GM19397 (cell line): Measurements from ENCODE around the gene MLYCD.

ENCODE experiments used
- ATAC-seq: cut with Tn5 transposase; IDR thresholded peaks from one replicate; pipeline ENCODE4 v1.9.1; 2021; ENCODE audit warnings: mild to moderate bottlenecking, moderate library complexity; ENCODE audit not compliant: unreplicated experiment

Gene MLYCD

DNA sequence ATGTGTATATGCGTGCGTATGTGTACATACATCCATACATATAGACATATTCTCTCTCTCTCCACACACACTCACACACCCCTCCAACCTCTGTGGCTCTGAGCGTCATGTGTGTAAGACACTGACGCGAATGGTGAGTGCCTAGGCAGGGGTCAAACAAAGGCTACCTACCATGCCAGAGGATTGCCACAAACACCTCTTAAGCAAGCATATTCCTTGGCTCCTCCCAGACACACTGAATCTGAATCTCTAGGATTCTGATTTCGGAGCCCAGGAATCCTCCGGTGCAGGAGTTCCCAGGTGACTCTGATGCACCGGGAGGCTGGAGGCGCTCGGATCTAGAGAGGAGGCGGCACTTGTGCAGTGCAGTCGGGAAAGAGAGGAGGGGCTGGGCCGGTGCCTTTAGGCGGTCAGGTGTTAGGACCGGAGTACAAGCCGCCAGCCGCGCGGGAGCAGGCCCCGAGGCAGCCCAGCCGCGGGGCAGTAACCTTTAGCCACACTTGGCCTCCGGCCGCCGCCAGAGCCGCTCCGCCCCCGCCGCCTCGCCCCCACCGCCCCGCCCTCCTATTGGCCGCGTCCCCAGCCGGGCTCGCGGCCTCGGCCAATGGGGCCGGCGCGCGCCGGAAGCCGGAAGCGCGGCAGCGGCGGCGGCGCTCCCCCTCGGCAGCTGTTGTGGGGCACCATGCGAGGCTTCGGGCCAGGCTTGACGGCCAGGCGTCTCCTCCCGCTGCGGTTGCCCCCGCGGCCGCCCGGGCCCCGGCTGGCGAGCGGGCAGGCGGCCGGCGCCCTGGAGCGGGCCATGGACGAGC, at the start of gene MLYCD:
Gene MLYCD (plus strand): TSS at position 653 of the 809 bp plus-strand sequence. CDS start 30 bp downstream, at position 683.
- ATAC-seq, result peak; percentile 95

DNA sequence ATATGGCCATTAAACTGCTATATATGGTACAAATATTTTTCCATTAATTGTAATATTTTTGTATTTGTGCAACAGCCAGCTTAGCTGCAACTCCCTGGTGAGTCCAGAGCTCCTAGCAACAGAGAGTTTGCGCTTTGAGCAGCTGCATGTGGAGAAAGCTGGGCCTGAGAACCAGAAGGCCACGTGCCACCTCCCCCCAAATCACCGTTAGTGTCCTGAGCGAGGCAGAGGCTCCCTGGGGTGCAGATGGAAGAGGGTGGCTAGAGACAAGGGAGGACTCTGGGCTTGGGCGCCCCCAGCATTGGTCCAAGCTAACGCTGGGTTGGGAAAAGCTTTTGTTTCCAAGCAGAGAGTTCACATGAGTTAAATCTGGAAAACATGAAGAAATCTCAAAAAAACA, 49.5 kb upstream of the MLYCD start:
- ATAC-seq, result no peak

DNA sequence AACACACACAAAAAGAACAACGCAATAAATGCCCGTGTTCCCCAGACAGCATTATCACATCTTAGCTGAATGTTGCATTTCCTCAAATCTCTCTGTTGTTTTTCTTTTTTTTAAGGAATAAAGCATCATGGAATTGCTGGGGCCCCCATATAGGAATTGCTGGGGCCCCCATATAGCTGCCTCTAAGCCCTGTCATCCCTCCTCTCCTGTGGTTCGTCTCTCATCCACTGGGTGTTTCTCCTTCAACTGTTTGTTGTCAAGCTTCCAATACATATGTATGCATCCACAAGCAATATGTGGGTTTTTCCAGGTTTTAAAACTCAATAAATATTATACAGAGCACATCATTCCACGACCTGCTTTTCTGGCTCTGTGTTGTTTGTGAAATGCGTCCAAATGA, 48.0 kb upstream of the MLYCD start:
- no peak for ATAC-seq

DNA sequence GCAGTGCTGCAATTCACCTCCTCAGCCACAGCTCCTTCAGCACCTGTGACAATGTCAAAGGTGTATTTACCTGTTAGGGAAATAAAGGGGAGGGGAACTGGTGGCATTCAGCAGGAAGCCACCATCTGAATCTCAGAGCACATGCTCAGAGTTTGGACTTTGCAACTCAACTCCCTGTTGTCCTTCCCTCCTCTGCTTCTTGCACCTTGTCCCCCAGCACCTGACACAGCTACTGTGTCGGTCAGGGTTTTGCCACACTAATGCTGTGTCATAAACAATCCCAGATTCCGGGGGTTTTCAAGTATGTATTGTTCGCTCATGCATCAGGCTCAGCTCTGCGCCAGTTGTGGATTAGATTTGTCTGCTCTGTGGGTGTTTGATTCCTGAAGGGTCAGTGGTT, 47.4 kb upstream of the MLYCD start:
- ATAC-seq, result no peak

DNA sequence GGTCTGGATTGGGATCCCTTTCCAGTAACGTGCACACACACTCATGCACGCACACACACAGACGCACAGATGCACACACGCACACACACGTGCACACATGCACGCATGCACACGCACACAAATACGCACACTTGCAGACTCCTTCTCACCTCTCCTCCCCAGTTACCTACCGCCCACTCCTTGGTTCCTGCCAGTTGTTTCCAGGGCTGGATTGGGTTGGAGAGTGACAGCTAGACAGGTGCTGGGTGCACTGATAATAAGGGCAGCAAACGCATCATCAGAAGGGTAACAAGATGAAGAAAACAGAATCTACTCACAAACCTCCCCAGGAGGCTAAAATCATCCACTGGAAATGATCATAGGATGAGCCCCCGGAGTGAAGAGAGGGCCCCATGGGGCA, 46.1 kb upstream of the MLYCD start:
- no peak for ATAC-seq

DNA sequence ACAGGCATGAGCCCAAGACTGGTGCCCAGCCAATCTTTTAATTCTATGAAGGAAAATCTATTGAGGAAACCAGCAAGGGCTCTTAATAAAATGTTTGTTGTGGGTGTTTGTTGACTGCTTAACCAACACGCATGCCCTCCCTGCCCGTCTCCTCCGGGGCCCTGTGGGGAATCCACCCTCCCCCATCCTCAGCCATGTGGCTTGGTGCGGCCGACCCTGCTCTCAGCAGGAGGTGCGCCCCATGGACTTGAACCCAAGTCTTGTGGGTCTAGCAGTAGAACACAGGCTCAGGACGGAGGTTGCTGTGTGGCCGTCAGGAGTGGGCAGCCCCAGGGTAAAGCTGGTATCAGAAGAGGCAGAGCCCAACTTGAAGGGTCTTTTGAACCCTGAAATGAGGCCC, 45.1 kb upstream of the MLYCD start:
- no peak for ATAC-seq

DNA sequence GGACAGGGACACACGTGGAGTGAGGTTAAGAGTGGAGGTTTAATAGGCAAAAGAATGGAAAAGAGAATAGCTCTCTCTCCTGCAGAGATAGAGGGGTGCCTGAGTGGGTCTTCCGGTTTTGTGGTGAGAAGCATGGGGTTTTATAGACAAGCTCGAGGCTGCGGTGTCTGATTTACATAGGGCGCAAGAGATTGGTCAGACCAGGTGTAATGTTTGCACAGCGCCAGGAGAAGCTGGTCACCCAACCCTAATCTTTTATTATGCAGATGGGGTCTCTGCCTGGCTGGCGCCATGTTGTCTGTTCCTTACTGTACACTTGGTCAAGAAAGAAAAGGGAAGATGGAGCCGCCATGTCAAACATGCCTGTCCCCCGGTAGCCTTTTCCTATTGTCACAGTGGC, 44.5 kb upstream of the MLYCD start:
- ATAC-seq, result no peak

DNA sequence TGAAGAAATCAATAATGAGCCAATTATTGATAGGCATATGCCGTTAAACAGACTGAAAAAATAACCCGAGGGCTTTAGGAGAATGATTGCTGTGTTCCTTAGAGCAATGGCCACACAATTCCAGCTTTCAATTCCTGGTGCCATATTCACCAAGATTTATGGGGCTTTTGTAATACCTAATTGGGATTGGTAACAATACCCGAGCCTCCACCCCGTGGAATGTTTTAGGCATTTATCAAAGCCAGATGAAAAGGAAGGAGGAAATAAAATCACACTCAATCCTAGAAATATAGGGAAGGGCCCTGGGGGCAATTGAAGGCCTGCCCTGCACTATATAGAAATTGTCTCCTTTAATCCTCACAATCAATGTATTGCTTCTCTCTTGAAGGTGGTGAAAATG, 42.1 kb upstream of the MLYCD start:
- no peak for ATAC-seq

DNA sequence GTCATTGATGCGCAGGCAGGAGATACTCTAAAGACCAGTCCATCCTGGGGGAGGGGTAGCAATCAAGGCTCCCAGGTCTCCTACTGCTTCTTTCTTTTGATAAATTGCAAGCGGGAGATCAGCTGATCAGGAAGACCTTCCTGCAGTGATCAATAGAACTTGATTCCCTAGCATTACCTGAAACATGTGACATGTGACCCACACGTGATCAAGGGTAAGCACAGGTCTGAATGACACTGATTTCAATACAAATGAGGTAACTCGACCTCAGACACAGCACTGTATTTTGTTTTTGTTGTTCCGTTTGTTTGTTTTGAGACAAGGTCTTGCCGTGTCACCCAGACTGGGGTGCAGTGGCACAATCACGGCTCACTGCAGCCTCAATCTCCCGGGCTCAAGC, 39.6 kb upstream of the MLYCD start:
- no peak for ATAC-seq

DNA sequence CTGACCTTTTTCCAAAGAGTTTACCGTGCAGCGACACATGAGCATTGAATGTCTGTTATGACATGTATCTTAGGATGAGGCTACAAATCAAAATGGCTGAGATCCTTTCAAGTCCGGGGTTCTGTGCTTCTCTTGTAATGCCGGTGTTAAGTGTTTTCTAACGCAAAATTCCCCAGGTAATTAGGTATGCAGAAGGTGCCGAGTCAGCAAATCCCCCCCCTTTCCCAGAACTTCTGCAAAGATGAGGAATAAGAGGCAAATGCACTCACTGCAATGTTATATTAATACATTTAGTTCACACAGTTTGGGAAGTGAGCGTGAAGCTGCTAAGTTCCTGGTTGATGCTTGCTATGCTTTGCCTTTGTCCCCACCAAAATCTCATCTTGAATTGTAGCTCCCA, 36.3 kb upstream of the MLYCD start:
- no peak for ATAC-seq

DNA sequence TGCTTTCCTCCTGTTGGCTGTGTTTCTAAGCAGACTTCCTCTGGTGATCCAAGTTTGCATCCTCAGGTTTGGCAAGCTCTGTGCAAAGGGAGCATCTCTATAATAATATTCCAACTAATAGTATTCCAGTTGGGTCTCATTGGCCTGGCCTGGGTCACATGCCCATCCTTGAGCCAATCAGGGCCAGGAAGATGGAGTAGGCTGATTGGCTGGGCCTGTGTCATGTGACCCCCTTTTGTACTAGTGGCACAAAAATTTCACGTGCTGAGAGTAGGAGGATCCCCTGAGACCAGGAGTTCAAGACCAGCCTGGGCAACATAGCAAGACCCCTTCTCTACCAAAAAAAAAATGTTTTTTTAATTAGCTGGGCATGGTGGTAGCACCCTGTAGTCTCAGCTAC, 35.2 kb upstream of the MLYCD start:
- ATAC-seq, result no peak

DNA sequence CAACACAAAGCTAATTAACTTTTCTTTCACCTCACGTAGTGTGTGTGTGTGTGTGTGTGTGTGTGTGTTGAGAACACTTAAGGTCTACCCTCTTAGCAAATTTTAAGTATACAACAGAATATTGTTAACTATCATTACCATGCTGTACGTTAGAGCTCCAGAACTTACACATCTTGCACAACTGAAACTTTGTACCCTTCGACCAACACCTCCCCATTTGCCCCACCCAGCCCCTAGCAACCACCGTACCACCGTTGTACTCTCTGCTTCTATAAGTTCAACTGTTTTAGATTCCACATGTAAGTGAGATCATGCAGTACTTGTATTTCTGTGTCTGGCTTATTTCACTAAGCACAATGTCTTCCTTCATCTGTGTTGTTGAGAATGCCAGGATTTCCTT, 28.1 kb upstream of the MLYCD start:
- ATAC-seq, result no peak

DNA sequence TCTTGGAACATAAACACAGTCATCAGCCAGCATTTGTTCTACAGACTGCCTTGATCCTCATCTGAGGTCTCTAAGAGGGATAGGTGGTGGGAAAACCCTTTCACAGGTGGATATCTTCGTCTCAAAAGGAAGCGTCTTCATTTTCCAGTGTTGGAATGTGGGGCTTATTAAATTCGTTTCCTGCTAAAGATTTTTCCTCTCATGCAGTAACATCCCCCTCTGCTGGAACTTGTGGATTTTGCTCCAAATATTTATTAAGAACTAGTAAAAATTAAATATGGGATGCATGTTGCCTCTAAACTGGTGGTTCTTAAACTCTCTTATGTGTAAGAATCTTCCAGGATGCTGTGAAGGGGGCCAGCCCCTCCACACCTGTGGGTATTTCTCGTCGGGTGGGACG, 20.1 kb upstream of the MLYCD start:
- ATAC-seq, result no peak

DNA sequence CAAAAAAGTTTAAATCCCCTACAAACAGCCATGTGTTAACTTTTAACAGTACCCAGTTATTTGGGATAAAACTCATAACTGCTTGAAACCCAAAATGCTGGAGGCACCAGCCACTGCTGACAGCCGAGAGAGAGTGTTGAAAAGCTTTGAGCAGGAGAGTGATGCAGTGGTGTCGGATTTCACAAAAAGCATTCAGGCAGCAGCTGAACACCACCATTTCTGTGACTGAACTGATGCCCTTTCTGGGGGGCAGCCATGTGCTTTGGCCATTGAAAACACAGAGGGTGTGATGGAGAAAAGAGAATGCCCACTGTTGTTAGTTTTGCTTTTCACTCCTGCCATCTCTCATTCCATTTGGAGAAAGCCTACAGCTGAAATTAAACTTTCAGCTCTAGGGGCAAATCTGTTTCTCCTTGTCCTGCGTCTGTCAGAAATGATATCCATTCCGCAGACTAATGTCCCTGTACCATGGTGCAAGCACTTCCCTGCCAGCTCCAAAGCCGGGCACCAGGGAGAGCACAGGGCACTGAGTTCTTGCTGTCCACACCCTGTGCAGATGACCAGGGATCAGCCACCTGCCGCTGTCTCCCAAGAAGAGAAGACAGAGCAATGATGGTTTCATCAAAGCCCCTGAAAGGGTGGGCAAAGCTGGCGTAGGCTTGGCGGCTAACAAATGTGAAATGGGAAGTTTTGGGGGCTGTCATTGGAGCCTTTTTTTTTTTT, 16.6 kb upstream of the MLYCD start:
- no peak for ATAC-seq

DNA sequence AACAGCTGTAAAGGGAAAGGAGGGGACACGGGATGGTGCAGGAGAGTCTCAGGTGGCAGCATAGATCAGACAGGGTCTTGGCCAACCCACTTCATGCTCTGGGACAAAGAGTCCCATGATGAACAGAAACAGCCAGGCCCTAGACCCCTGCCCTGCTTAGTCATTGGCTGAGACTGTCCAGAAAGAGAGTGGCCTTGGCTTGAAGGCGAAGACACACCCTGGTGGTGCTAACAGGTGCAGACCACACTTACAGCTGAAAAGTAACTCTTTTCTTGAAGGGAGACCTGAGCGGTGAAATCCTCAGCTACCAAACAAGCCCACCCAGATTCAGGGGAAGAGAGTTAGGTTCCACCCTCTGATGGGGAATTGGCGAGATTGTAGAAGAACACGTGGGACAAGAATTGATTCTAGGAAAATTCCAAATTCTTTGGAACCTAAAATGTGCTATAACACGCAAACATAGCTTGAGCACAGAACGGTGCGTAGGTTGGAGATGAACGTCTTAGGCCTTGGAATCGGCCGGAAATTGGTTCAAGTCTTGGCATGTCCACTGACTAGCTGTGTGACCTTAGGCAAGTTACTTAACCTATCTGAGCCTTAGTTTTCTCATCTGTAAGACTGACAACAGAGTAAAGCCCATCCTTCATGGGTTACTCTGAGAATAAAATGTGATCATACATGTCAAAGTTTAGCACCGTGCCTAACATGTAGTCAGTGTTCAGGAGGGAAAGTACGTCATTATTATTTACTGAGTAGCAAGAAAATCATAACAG, 12.5 kb upstream of the MLYCD start:
- no peak for ATAC-seq

DNA sequence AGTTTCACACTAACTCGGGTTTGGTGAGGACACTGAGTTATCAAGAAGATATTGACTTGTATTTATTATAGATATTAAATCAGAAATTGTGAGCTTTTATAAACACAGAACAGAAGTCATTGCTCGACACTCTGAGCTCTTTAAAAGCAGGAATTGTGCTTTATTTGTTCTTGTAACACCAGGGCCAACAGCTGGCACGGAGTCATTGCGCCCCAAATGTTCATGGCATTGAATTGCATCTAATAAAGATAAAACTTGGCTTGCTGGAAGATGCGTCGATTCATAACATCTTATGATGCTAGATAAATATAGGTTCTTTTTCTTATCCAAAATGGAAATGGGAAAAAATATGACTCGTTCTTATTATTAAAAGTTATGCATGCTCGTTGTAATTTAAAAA, 11.8 kb upstream of the MLYCD start:
- no peak for ATAC-seq

DNA sequence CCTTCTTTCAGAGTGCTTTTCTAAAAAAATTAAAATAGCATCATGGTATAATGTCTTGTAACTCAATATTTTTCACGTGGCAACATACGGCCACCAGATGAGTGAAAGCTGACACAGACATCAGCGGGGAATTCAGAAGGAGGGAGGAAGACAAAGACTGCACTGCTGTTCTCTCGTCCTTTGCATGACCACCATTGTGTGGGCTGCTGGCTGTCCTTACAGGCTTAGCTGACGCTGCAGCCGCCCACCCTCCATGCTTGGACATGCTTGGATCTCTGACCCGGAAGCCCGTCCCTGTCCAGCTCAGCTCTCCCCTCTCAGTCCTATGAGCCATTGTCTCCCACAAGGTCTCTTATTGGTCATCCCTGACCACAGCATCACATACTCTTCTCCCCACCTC, 11.4 kb upstream of the MLYCD start:
- ATAC-seq, result no peak

DNA sequence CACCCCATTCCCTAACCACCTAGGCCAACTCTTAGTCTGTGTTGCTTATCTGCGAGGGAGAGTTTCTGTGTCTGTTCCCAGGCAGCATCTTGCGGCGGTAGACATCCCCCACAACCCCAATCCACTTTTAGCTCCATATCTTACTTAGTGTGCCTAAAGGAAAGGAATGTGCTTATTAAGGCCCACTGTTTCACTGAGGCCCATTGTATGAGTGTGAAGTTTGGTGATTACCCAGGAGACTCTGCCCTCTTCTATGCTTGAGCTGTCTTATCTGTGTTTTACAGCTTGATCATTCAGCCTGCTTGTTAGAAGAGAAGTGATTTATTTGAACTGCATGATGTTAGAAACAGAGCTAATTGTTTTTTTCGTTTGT, 10.3 kb upstream of the MLYCD start:
- no peak for ATAC-seq

DNA sequence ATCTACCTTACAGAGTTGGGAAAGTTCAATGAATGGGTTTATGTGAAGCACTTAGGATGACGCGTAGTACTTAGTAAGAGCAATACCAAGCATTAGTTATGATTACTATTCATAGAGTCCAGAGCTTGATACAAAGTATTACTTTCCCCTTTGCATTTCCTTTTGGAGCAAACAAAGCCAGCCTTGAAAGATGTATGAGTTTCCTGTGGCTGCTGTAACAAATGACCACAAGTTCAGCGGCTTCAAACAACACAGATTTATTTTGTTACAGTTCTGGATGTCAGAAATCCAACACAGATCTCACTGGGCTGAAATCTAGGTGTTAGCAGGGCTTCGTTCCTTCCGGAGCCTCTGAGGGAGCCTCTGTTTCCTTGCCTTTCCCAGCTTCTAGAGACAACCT, 8.6 kb upstream of the MLYCD start:
- ATAC-seq, result no peak

DNA sequence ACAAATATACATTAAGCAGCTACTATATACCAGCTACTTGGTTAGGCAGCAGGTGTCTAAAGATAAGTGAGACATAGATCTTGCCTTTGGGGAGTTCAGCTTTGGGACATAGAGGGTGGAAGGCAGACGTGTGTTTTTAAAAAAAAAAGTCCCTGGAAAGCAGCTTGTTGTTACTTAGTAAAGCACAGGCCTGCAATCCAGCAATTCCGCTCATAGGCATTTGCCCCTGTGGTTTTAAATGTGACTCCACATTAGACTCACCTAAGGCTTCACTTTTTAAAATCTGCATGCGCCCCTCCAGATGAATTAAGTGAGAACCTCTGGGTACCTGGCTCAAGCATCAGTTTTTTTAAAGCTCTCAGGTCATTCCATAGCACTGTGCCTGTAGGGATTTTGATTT, 7.2 kb upstream of the MLYCD start:
- no peak for ATAC-seq

DNA sequence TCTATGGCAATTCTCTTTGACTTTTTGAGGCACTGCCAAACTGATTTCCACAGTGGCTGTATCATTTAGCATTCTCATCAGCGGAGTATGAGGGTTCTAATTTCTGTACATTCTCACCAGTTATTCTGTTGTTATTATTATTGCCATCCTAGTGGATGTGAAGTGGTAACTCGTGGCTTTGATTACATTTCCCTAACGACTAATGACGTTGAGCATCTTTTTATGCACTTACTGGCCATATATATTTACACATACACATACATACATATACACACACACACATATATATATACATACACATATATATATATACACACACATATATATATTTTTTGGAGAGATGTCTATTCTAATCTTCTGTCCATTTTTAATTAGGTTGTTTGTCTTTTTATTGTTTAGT, 3.7 kb upstream of the MLYCD start:
- no peak for ATAC-seq

DNA sequence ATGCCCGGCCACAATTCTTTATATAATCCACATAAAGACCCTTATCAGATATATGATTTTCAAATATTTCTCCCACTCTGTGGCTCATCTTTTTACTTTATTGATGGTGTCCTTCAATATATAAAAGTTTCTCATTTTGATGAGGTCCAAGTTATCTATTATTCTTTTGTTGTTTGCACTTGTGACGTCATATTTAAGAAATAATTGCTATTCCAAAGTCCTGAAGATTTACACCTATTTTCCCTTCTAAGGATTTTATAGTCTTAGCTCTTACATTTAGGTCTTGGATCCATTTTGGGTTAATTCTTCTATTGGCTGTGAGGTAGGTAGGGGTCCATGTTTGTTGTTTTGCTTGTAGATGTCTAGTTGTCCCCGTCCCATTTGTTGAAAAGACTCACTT, 3.0 kb upstream of the MLYCD start:
- ATAC-seq, result no peak
